PC-3 (cell line): Measurements from ENCODE around the gene DPYSL4. TPM values are rescaled to one million over a fixed set of nuclear protein-coding genes. Genes with fewer than 3 reads are reported as not detected.

Experiments
- ATAC-seq: fragments of 200-7000 bp; cut with Tn5 transposase; 2 replicates; pipeline ENCODE4 v1.9.1; 2020; ENCODE audit warnings: mild to moderate bottlenecking, moderate library complexity
- BruUV-seq: library from RNA; stranded (reverse); fragments of 400-500 nt; replicated peaks from 2 replicates; lab custom pipeline; 2021; lab: Mats Ljungman, UMichigan
- CTCF ChIA-PET: fragments of 300-600 bp; sonication (Branson Sonifier 250); formaldehyde crosslinking; loops from one replicate; lab custom pipeline; 2022; ENCODE audit warnings: antibody characterized with exemption; lab: Charles Lee
- POLR2A ChIA-PET: fragments of 300-600 bp; sonication (Branson Sonifier 250); formaldehyde crosslinking; loops from one replicate; lab custom pipeline; 2022; ENCODE audit warnings: antibody characterized with exemption; ENCODE audit not compliant: unreplicated experiment; lab: Charles Lee
- DNase-seq: peaks from one replicate; pipeline ENCODE4 v3.0.0-alpha.2; 2015
- H2AFZ ChIP-seq: fragments of 300-600 bp; sonication (generic); 2 replicates; pipeline ENCODE4 v1.6.0; 2016; ENCODE audit warnings: antibody characterized with exemption, low read length
- H3F3A ChIP-seq: fragments of 300-600 bp; sonication (generic); one replicate; pipeline ENCODE4 v1.6.0; 2017; ENCODE audit warnings: antibody characterized with exemption, low read length, control low read depth, mild to moderate bottlenecking; ENCODE audit not compliant: unreplicated experiment
- H3K27ac ChIP-seq: fragments of 300-600 bp; sonication (generic); 2 replicates; pipeline ENCODE4 v1.5.1; 2016; ENCODE audit warnings: mild to moderate bottlenecking, low read length
- H3K27me3 ChIP-seq: fragments of 300-600 bp; sonication (generic); 2 replicates; pipeline ENCODE4 v1.6.1; 2016; ENCODE audit warnings: low read length, mixed read lengths
- H3K36me3 ChIP-seq: fragments of 300-600 bp; sonication (generic); 2 replicates; pipeline ENCODE4 v1.6.1; 2016; ENCODE audit warnings: low read depth, mixed run types, low read length, mixed read lengths
- H3K4me1 ChIP-seq: fragments of 300-600 bp; sonication (generic); 2 replicates; pipeline ENCODE4 v1.5.1; 2016; ENCODE audit warnings: low read length; ENCODE audit not compliant: insufficient read depth
- H3K4me2 ChIP-seq: fragments of 300-600 bp; sonication (generic); 2 replicates; pipeline ENCODE4 v1.6.0; 2016; ENCODE audit warnings: low read length
- H3K4me3 ChIP-seq: fragments of 300-600 bp; sonication (generic); 2 replicates; pipeline ENCODE4 v1.5.1; 2016; ENCODE audit warnings: mild to moderate bottlenecking, low read length, mixed read lengths
- H3K79me2 ChIP-seq: fragments of 300-600 bp; sonication (generic); 2 replicates; pipeline ENCODE4 v1.6.1; 2017; ENCODE audit warnings: low read length, mixed read lengths
- H3K9ac ChIP-seq: fragments of 300-600 bp; sonication (generic); 2 replicates; pipeline ENCODE4 v1.6.0; 2016; ENCODE audit warnings: mild to moderate bottlenecking, low read length
- H3K9me2 ChIP-seq: fragments of 300-600 bp; sonication (generic); replicated peaks from 2 replicates; pipeline ENCODE4 v1.6.1; 2016; ENCODE audit warnings: mixed run types, low read length, mixed read lengths
- H3K9me3 ChIP-seq: fragments of 300-600 bp; sonication (generic); 2 replicates; pipeline ENCODE4 v1.6.1; 2016; ENCODE audit warnings: low read length, mixed read lengths
- H4K20me1 ChIP-seq: fragments of 300-600 bp; sonication (generic); 2 replicates; pipeline ENCODE4 v1.6.1; 2016; ENCODE audit warnings: low read length, mixed read lengths
- EZH2 ChIP-seq: fragments of 300-600 bp; sonication (generic); IDR thresholded peaks from one replicate; pipeline ENCODE4 v1.6.1; 2017; ENCODE audit warnings: antibody characterized with exemption, mild to moderate bottlenecking, low read length; ENCODE audit not compliant: unreplicated experiment
- EZH2phosphoT487 ChIP-seq: fragments of 300-600 bp; sonication (generic); IDR thresholded peaks from 2 replicates; pipeline ENCODE4 v1.6.1; 2018; ENCODE audit warnings: mild to moderate bottlenecking, antibody characterized with exemption, low read length, borderline replicate concordance
- intact Hi-C: fragments of 100-400 bp; cut with micrococcal nuclease; formaldehyde crosslinking; loops from 2 replicates; pipeline ENCODE4 v1.9.0; 2023
- total RNA-seq: library from RNA; depleted of rRNA; stranded (reverse); fragments of >200 nt; gene quantifications from 2 replicates; pipeline ENCODE4 v1.2.3, GENCODE V29; 2014
- TF ChIP-seq, protein P1 (sequence below): fragments of 300-600 bp; sonication (generic); conservative IDR thresholded peaks from 2 replicates; pipeline ENCODE4 v1.5.1; 2017; ENCODE audit warnings: antibody characterized with exemption, low read depth, mild to moderate bottlenecking, low read length

The DPYSL4 gene
- total RNA-seq, 1 experiment from 2014 or later: 10.2 TPM

- no peak overlapping the region for H3K9ac ChIP-seq
- no peak overlapping the region for H3K4me2 ChIP-seq
- H3K4me3 ChIP-seq: no peak overlapping the region
- no peaks in the 10 kb centered on the region for H3K27me3 ChIP-seq
- TF ChIP-seq, protein P1, sequence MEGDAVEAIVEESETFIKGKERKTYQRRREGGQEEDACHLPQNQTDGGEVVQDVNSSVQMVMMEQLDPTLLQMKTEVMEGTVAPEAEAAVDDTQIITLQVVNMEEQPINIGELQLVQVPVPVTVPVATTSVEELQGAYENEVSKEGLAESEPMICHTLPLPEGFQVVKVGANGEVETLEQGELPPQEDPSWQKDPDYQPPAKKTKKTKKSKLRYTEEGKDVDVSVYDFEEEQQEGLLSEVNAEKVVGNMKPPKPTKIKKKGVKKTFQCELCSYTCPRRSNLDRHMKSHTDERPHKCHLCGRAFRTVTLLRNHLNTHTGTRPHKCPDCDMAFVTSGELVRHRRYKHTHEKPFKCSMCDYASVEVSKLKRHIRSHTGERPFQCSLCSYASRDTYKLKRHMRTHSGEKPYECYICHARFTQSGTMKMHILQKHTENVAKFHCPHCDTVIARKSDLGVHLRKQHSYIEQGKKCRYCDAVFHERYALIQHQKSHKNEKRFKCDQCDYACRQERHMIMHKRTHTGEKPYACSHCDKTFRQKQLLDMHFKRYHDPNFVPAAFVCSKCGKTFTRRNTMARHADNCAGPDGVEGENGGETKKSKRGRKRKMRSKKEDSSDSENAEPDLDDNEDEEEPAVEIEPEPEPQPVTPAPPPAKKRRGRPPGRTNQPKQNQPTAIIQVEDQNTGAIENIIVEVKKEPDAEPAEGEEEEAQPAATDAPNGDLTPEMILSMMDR: no peak
- TF ChIP-seq EZH2 (no peak), EZH2phosphoT487 (no peak)
- POLR2A ChIA-PET: no interaction called here
- intact Hi-C loops: no loop called here
- ATAC-seq: no peak
- no peak for DNase-seq
- no peak overlapping the region for H2AFZ ChIP-seq
- no peaks in the 10 kb centered on the region for H3K4me1 ChIP-seq
- BruUV-seq: no TSS peak
- no peaks in the 10 kb centered on the region for H4K20me1 ChIP-seq
- no peaks in the 10 kb centered on the region for H3K9me2 ChIP-seq
- H3K9me3 ChIP-seq: no peaks in the 10 kb centered on the region
- H3K36me3 ChIP-seq: no peaks in the 10 kb centered on the region
- CTCF ChIA-PET: no interaction called here
- no peaks in the 10 kb centered on the region for H3F3A ChIP-seq
- no peak overlapping the region for H3K27ac ChIP-seq
- no peaks in the 10 kb centered on the region for H3K79me2 ChIP-seq
Measured at GRCh38 chr10:132238371-132239125, 51.8 kb downstream of the DPYSL4 start.

GRCh38 chr10:132239126-132240031, 52.6 kb downstream of the DPYSL4 start:
- H3F3A ChIP-seq: no peaks in the 10 kb centered on the region
- H3K4me3 ChIP-seq: no peak overlapping the region
- intact Hi-C loops: no loop called here
- no peaks in the 10 kb centered on the region for H3K9me2 ChIP-seq
- H3K4me1 ChIP-seq: no peaks in the 10 kb centered on the region
- CTCF ChIA-PET: no interaction called here
- H3K79me2 ChIP-seq: no peaks in the 10 kb centered on the region
- no peaks in the 10 kb centered on the region for H3K36me3 ChIP-seq
- ATAC-seq (no peak), DNase-seq (no peak)
- H2AFZ ChIP-seq: no peak overlapping the region
- no peaks in the 10 kb centered on the region for H3K27me3 ChIP-seq
- no TSS peak for BruUV-seq
- no peak overlapping the region for H3K27ac ChIP-seq
- TF ChIP-seq, protein P1: no peak
- TF ChIP-seq EZH2 (no peak), EZH2phosphoT487 (no peak)
- H3K9ac ChIP-seq: no peak overlapping the region
- POLR2A ChIA-PET: no interaction called here
- H3K9me3 ChIP-seq: no peaks in the 10 kb centered on the region
- no peaks in the 10 kb centered on the region for H4K20me1 ChIP-seq
- H3K4me2 ChIP-seq: no peak overlapping the region

DNA sequence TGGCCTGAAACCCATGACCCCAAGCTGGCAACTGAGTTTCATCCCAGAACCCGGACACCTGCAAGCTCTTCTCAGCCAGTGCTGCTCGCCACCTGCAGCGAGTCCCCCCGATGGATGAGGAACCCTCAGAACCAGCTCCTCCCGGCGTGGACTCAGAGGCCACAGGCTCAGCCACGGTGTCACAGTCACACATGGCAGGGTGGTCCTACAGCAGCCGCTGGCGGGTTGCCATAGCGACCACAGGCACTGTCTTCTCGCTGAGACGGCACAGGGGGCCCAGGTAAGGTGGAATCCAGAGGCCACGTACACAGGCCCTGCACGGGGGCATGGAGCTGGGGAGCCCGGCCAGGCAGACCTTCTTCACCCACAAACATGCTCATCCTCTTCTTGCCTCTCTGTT, 53.4 kb downstream of the DPYSL4 start:
- no peak overlapping the region for H3K4me2 ChIP-seq
- no peaks in the 10 kb centered on the region for H3K9me3 ChIP-seq
- H4K20me1 ChIP-seq: no peaks in the 10 kb centered on the region
- H3K9me2 ChIP-seq: no peaks in the 10 kb centered on the region
- H3K27me3 ChIP-seq: no peaks in the 10 kb centered on the region
- no TSS peak for BruUV-seq
- DNase-seq: no peak
- H3K4me1 ChIP-seq: no peaks in the 10 kb centered on the region
- TF ChIP-seq, protein P1: no peak
- TF ChIP-seq EZH2phosphoT487 (no peak), EZH2 (no peak)
- no peaks in the 10 kb centered on the region for H3K79me2 ChIP-seq
- H2AFZ ChIP-seq: no peak overlapping the region
- H3K9ac ChIP-seq: no peak overlapping the region
- POLR2A ChIA-PET: no interaction called here
- no peak for ATAC-seq
- H3K27ac ChIP-seq: no peak overlapping the region
- no peak overlapping the region for H3K4me3 ChIP-seq
- H3K36me3 ChIP-seq: no peaks in the 10 kb centered on the region
- no peaks in the 10 kb centered on the region for H3F3A ChIP-seq
- intact Hi-C loops: no loop called here
- CTCF ChIA-PET: no interaction called here
